Thoracic aorta (tissue), 2 donors: ENCODE results near the gene DSG3. TPM values are rescaled to one million over a fixed set of nuclear protein-coding genes. Genes with fewer than 3 reads are reported as not detected.

Source experiments
- ATAC-seq: fragments of 150-250 bp; one replicate; pipeline ENCODE4 v1.8.0; 2017; ENCODE audit warnings: low read depth; ENCODE audit not compliant: insufficient number of reproducible peaks, low FRiP score
- DNase-seq: peaks from one replicate; pipeline ENCODE4 v3.0.0-alpha.2; 2020; ENCODE audit warnings: low spot score
- H3K27ac ChIP-seq, 2 donors: fragments of 200-600 bp; sonication (generic); 1 replicate in 1 of 2; 2 replicates in 1 of 2; pipeline ENCODE4 v1.5.1; 2016; ENCODE audit warnings: mild to moderate bottlenecking in 2 of 2, moderate library complexity in 2 of 2
- H3K27me3 ChIP-seq: fragments of 200-600 bp; sonication (generic); replicated peaks from 2 replicates; pipeline ENCODE4 v1.6.0; 2016; ENCODE audit warnings: mild to moderate bottlenecking; ENCODE audit not compliant: insufficient read depth
- H3K36me3 ChIP-seq: fragments of 200-600 bp; sonication (generic); one replicate; pipeline ENCODE4 v1.5.1; 2016
- H3K4me1 ChIP-seq, 2 donors: fragments of 200-600 bp; sonication (generic); 1 replicate in 1 of 2; 2 replicates in 1 of 2; pipeline versions ENCODE4 v1.5.1 to v1.6.0; 2016; ENCODE audit warnings: low read depth in 2 of 2, mild to moderate bottlenecking in 1 of 2; ENCODE audit not compliant: control insufficient read depth in 1 of 2
- H3K4me3 ChIP-seq: fragments of 200-600 bp; sonication (generic); 2 replicates; pipeline ENCODE4 v1.5.1; 2016; ENCODE audit warnings: mild to moderate bottlenecking
- H3K9me3 ChIP-seq: fragments of 200-600 bp; sonication (generic); 2 replicates; pipeline ENCODE4 v1.5.1; 2016
- CTCF ChIP-seq: fragments of 200-600 bp; sonication (generic); IDR thresholded peaks from one replicate; pipeline ENCODE4 v1.5.1; 2019; ENCODE audit warnings: antibody characterized with exemption
- total RNA-seq, 2 donors: library from RNA; depleted of rRNA; stranded (reverse); fragments of >200 nt; gene quantifications; one replicate each; pipeline versions ENCODE4 v1.1.0 to v1.2.3, GENCODE V29; 2016

Gene DSG3
- total RNA-seq, 2 donors from 2014 or later = 0.27 TPM; not detected in 1

- H3K4me1 ChIP-seq = no peaks in the 10 kb centered on the region
- H3K4me3 ChIP-seq = no peak overlapping the region
- H3K27ac ChIP-seq = no peak overlapping the region
- no peaks in the 10 kb centered on the region for H3K27me3 ChIP-seq
- no peak for TF ChIP-seq CTCF
- ATAC-seq = no peak
- no peak for DNase-seq
- H3K36me3 ChIP-seq = no peaks in the 10 kb centered on the region
- H3K9me3 ChIP-seq = no peaks in the 10 kb centered on the region
Observed at GRCh38 chr18:31439807-31440325, 7.7 kb upstream of the DSG3 start.

- Histone ChIP-seq H3K36me3 (no peaks in the 10 kb centered on the region), H3K9me3 (no peaks in the 10 kb centered on the region), H3K4me1 (no peaks in the 10 kb centered on the region), H3K4me3 (no peak overlapping the region), H3K27ac (no peak overlapping the region), H3K27me3 (no peaks in the 10 kb centered on the region)
- TF ChIP-seq CTCF = no peak
- no peak for ATAC-seq
- DNase-seq = no peak
Observed at GRCh38 chr18:31440787-31441186, 6.8 kb upstream of the DSG3 start.

- Histone ChIP-seq H3K9me3 (no peaks in the 10 kb centered on the region), H3K27ac (no peak overlapping the region), H3K36me3 (no peaks in the 10 kb centered on the region), H3K4me3 (no peak overlapping the region), H3K4me1 (no peaks in the 10 kb centered on the region), H3K27me3 (no peaks in the 10 kb centered on the region)
- no peak for TF ChIP-seq CTCF
- DNase-seq (no peak), ATAC-seq (no peak)
Observed at GRCh38 chr18:31441493-31441892, 6.0 kb upstream of the DSG3 start.

- H3K27ac ChIP-seq = no peak overlapping the region
- H3K36me3 ChIP-seq = no peaks in the 10 kb centered on the region
- no peak overlapping the region for H3K4me3 ChIP-seq
- H3K9me3 ChIP-seq = no peaks in the 10 kb centered on the region
- no peak for ATAC-seq
- H3K27me3 ChIP-seq = no peaks in the 10 kb centered on the region
- no peaks in the 10 kb centered on the region for H3K4me1 ChIP-seq
- TF ChIP-seq CTCF = no peak
- DNase-seq = no peak
Observed at GRCh38 chr18:31444142-31444541, 3.4 kb upstream of the DSG3 start.

- TF ChIP-seq CTCF = no peak
- no peaks in the 10 kb centered on the region for H3K27me3 ChIP-seq
- no peak for DNase-seq
- no peaks in the 10 kb centered on the region for H3K9me3 ChIP-seq
- H3K4me1 ChIP-seq = no peaks in the 10 kb centered on the region
- ATAC-seq = no peak
- H3K4me3 ChIP-seq = no peak overlapping the region
- no peaks in the 10 kb centered on the region for H3K36me3 ChIP-seq
- H3K27ac ChIP-seq = no peak overlapping the region
Observed at GRCh38 chr18:31445908-31446307, 1.6 kb upstream of the DSG3 start.
